ENCODE measurements around the gene THRA.
A peak's percentile ranks its signal among the peaks of the same experiment; 100 is the strongest.

Gene THRA

GRCh38 chr17:40100669-40101366 lies 38.1 kb downstream of the THRA start:
- peak; percentile 86 for DNase-seq

DNA sequence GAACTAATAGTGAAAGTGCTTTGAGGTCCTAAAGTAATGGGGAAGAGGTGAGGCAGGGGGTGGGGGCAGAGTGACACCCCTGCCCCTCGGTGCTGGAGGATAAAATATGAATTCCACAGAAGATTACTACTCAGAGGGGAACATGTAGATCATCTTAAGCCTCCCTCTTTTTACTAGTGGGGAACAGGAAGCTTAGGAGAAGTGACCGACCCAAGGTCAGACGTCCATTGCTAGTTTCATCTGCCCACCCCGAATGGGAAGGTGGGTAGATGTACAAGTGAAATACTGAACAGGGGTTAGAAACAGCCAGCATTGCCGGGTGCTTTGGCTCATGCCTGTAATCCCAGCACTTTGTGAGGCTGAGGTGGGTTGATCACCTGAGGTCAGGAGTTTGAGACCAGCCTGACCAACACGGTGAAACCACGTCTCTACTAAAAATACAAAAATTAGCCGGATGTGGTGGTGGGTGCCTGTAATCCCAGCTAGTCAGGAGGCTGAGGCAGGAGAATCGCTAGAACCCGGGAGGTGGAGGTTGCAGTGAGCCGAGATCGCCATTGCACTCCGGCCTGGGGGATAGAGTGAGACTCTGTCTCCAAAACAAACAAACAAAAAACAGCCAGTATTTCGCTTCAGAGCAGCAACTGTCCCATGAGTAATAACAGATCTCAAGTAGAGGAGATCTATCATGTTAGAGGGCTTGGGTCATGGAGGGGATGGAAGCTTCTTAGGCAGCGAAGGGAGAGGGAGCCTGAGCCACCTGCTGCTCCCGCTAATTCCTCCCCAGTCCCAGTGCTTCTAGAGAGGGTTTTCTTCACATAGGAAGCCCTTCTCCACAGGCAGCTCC lies 38.8 kb downstream of the THRA start:
- no peak for DNase-seq

GRCh38 chr17:40103071-40103661 lies 40.4 kb downstream of the THRA start:
- no peak for DNase-seq

DNA sequence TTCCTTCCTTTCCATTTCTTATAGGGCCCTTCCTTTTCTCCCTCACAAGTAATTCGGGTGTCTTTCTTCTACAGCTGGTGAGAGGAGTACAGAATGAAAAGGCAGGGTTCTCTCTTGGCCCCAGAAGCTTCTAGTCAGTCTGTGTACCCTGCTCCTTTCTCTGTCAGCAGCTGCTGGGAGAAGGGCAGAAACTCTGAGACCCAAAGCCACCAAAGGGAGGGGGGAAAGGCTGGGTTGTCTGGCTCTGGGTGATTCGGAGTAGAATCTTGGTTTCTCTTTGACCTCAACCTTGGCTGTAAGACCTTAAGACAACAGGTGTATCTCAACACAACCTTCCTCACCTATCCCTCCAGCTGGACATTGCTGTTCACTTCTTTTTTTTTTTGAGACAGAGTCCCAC lies 40.9 kb downstream of the THRA start:
- no peak for DNase-seq

DNA sequence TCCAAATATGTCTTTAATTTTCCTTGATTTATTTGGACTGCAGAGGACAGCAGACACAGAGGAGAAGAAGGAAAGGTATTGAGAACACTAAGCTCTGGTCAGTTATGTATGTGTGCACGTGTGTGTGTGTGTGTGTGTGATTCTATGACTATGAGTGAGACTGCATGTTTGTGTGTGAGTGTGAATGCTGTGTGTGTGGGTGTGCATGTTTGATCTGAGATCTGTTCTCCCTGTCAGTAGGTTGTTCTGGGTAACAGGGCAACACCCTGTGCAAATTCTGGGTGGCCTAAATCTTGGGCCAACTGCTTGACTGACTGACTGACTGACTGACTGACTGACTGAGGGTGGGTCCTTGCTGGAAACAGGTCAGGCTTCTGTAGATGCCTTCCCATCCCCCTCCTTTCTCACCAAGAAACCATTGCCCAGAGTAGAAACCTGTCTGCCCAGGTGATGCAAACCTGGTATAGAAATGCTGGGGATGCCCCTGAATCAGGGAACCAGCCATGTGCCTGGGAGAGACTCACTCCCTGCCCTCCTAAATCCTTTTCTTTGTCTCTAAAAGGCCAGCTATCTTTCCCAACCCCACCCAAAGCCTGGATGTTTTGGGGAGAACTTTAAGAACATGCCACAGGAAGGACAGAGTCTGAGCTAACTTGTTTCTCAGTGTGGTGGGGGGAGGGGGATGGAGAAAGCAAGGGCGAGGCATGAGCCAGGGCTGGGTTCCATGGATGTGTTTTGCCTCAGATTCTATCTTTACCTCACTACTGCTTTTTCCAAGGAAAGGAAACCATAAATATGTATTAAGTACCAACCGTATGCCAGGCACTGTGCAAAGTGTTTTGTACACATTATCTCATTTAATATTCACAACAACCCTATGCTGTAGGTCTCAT lies 42.1 kb downstream of the THRA start:
- no peak for DNase-seq

- DNase-seq = no peak
Observed at GRCh38 chr17:40105861-40106759, 43.3 kb downstream of the THRA start.

- DNase-seq = no peak
Observed at GRCh38 chr17:40106760-40107521, 44.2 kb downstream of the THRA start.

- DNase-seq = no peak
Observed at GRCh38 chr17:40107522-40108174, 44.9 kb downstream of the THRA start.

DNA sequence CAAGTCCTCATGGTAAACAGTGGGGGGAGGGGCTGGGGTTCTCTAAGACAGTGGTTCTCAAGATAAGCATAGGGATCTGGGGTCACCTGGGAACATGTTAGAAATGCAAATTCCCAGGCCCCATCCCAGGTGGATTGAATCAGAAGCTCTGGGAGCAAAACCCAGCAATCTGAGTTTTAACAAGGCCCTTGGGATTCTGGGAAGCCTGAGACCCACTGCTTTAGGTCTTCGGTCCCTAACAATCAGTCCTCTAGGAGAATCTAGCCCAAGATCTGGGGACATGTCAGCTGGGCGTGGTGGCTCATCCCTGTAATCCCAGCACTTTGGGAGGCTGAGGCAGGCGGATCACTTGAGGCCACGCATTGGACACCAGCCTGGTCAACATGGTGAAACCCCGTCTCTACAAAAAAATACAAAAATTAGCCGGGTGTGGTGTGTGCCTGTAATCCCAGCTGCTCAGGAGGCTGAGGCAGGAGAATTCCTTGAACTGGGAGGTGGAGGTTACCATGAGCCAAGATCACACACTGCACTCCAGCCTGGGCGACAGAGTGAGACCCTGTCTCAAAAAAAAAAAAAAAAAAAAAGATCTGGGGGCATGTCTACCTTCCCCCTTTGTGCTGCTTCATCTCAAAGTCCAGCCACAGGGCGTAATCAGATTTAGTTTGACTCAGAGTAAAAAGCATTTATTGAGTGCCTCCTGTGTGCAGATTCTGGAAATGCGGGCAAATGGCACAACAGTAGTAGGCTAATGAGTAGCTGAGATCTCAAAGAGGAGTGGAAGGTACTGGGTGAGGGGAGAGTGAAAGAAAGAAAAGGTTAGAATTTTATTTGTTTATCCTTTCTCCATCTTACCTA lies 46.4 kb downstream of the THRA start:
- DNase-seq = no peak

DNA sequence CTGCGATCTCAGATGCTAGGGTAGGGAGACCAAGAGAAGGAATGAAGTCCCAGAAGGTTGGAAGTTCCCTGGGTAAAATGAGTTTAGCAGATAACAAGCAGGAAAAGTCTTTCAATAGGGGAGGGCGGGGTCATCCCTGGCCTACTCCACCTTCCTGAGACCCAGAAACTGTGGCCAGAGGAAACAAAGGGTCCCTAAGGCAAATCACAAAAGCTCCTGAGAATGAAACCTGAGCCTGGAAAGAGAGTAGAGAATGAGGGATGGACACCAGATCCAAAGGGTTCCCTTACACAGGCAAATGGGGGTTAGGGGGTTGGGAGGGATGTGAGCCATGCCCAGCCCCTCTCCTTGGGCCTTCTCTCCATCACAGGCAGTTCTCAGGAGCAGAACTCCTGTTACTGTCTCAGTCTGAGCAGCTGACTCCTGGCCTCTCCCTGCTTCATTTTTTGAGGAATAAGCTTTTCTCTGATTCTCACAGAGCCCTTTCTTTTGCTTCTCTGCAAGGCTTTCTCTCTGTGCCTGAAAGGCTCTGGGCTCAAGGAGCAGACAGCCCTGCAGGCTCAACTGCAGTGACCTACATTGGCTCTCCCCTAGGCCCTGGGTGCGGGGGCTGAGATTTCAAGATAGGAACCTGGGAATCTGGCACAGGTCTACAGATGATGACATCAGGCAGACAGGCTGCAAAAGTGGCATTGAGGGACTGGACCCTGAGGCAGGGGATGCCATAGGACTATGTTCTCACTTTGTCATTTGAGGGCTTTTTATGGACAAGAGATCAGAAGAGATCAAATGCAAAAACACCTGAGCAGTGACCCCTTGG lies 47.5 kb downstream of the THRA start:
- DNase-seq = no peak

GRCh38 chr17:40111221-40112128 lies 48.7 kb downstream of the THRA start:
- DNase-seq = peak; percentile 58

DNA sequence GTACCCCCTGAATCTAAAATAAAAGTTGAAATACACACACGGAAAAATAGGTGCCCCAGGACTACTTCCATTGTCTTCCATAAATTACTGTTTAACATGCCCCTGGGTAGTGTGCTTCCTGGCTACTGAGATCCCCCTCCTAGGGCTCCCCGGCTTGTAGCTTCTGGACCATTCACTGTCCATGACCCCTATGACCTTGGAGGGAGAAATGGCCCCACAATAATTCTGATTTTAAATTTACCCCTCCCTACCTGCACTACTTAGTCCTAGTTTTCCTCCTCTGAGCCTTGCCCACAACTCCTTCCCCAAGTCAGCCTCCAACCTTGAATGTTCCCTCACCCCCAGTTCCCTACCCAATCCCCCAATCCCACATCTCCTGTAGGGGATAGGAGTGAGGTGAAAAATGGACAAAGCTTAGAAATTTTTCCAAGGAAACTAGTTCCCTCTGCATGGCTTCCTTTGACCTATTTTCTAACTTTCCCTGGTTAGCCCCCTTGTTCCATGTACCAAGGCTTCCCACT lies 49.5 kb downstream of the THRA start:
- DNase-seq = no peak

DNA sequence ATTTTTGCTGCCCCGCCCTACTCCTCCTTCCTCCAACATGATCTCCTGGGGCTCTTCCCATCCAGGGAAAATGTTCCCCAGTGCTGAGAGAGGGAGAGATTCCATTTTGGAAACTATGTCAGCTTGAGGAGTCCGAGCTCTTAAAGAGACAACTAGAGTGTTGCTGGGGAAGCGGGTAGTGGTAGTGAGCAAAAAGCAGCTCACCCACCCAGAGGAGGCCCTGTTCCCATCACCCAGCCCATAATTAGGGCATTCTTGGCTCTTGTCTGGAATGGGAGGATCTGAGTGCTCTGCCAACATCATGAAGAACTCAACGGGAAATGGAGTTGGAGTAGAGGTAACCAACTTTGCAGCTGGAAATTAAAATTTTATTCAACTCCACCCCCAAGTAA lies 49.9 kb downstream of the THRA start:
- no peak for DNase-seq

DNA sequence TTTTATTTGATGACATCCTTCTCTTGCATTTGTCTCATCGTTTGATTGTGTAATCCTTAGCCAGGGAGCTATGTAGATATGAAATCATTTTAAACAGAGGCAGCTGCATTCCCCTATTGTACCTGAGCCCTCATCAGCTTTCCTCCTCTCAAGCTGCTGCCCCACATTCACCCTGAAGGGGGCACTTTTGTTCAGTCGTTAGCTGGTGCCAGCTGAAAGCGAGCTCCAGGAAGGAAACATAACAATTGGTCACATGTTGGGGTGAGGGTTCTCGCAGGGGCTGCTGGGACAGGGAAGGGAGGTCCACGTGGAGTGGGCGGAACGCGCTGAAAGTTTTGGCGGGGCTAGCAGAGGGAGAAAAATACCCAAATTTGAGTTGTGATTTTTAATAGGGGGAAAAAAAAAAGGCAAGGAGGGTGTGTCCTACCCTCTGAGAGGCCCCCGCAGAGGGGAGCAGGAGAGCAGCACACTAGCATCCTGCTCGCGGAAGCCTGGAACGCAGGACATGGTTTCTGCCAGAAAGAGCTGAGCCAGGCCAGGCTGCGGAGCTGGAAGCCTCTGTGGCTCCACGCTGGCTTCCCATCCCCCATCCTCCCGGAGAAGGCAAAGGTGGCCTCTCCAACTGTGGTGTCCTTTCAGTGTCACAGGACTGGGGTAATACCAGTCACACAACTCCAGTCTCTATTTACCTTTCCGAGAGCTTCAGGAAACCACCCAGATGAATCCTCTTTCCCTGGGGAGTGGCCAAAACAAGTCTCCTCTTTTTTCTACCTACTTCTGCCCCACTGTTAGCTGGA lies 50.5 kb downstream of the THRA start:
- peak; percentile 89 for DNase-seq

DNA sequence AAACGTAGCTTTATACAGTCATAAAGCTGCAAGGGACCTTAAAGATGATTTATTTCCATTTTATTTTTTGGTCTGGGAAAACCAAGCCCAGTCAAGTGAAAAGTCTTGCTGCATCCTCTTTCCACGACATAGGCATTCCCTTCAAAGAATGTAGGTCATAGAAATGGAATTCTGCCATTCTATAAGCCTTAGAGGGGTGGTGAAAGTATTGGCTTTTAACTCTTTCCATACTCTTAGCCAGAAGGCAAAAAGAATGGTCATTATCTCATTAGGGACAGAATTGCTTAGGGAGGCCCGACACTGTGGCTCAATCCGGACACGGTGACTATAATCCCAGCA lies 51.1 kb downstream of the THRA start:
- DNase-seq = no peak

- DNase-seq = no peak
Observed at GRCh38 chr17:40115101-40115436, 52.3 kb downstream of the THRA start.

All from effector CD4-positive, alpha-beta T cell (primary cell).